Activated naive CD4-positive, alpha-beta T cell treated with anti-CD3 and anti-CD28 coated beads, Interleukin-2, amount 50 U/mL, for 72 hours (primary cell): ENCODE measurements around the gene BAK1. TPM values are rescaled to one million over a fixed set of nuclear protein-coding genes. Genes with fewer than 3 reads are reported as not detected.
"Not testable (repeated sequence)": the region's sequence is repeated elsewhere in the genome, so short reads cannot be mapped to it uniquely, and the experiment has no call there.

Experiments
- ATAC-seq, 2 donors: fragments of 150-1000 bp; cut with Tn5 transposase; 2 replicates each; pipeline ENCODE4 v1.10.0; 2021; ENCODE audit warnings: mild to moderate bottlenecking in 2 of 2, moderate library complexity in 2 of 2
- DNase-seq, 2 donors: peaks; one replicate each; pipeline ENCODE4 v3.0.0; 2021 to 2022; ENCODE audit warnings: low spot score in 2 of 2
- H3K27ac Mint-ChIP-seq, 2 donors: one replicate each; pipeline ENCODE4 v1.8.0; 2022; ENCODE audit warnings: mild to moderate bottlenecking in 2 of 2, mixed read lengths in 2 of 2
- H3K36me3 Mint-ChIP-seq, 2 donors: one replicate each; pipeline ENCODE4 v1.8.0; 2022; ENCODE audit warnings: mixed read lengths in 2 of 2
- H3K9me3 Mint-ChIP-seq, 2 donors: one replicate each; pipeline ENCODE4 v1.8.0; 2022; ENCODE audit warnings: mixed read lengths in 2 of 2
- total RNA-seq, 2 donors: library from RNA; stranded (reverse); gene quantifications; one replicate each; pipeline ENCODE4 v1.2.3, GENCODE V29; 2022

Gene BAK1
- total RNA-seq, 2 donors from 2014 or later: 43.8 to 57.0 TPM

- no peaks in the 10 kb centered on the region for H3K9me3 Mint-ChIP-seq
- no peak overlapping the region for H3K27ac Mint-ChIP-seq
- DNase-seq (no peak), ATAC-seq (no peak)
- no peaks in the 10 kb centered on the region for H3K36me3 Mint-ChIP-seq
Measured at GRCh38 chr6:33613146-33613794, 33.2 kb upstream of the BAK1 start.

GRCh38 chr6:33610779-33611732 is 31.0 kb upstream of the BAK1 start:
- no peak for ATAC-seq
- no peak for DNase-seq
- H3K36me3 Mint-ChIP-seq: no peaks in the 10 kb centered on the region
- no peaks in the 10 kb centered on the region for H3K9me3 Mint-ChIP-seq
- no peak overlapping the region for H3K27ac Mint-ChIP-seq

- peak overlapping the region in 1 of 2 donors; percentile 32 for H3K27ac Mint-ChIP-seq
- no peaks in the 10 kb centered on the region for H3K36me3 Mint-ChIP-seq
- ATAC-seq (no peak), DNase-seq (no peak)
- H3K9me3 Mint-ChIP-seq: peaks cover 3 to 4% of the 10 kb centered on the region in 2 donors
Measured at GRCh38 chr6:33610067-33610466, 30.0 kb upstream of the BAK1 start.

GRCh38 chr6:33609528-33609927 is 29.5 kb upstream of the BAK1 start:
- peak overlapping the region in 1 of 2 donors; percentile 55 for H3K27ac Mint-ChIP-seq
- no peaks in the 10 kb centered on the region for H3K36me3 Mint-ChIP-seq
- ATAC-seq: no peak
- H3K9me3 Mint-ChIP-seq: peaks cover 6% of the 10 kb centered on the region in 2 donors
- DNase-seq: no peak

GRCh38 chr6:33609019-33609418 is 28.9 kb upstream of the BAK1 start:
- H3K36me3 Mint-ChIP-seq: no peaks in the 10 kb centered on the region
- no peak for ATAC-seq
- peaks cover 6% of the 10 kb centered on the region in 2 donors for H3K9me3 Mint-ChIP-seq
- H3K27ac Mint-ChIP-seq: no peak overlapping the region
- no peak for DNase-seq

DNA sequence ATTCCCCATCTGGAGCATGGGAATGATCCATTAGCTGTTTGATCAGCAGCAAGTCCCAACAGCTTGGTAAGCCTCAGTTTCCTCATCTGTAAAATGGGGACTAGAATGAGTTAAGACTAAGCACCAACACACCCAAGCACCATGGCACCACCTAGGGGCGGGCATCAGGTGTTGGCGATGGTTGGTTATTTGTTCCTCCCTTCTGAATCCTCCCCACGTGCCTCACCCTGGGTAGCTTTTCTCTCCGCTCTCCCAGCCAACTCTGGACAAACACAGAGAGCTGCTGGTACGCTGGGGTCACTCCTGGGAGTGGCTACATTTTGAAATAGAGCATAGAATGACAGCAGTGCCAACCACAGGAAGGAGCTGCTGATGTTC is 27.7 kb upstream of the BAK1 start:
- Mint-ChIP-seq H3K36me3 (no peaks in the 10 kb centered on the region), H3K27ac (no peak overlapping the region), H3K9me3 (peaks cover 6% of the 10 kb centered on the region in 2 donors)
- DNase-seq: peak in 1 of 2 donors; percentile 43
- ATAC-seq: peak; percentile 64 to 66

GRCh38 chr6:33607126-33607783 is 27.2 kb upstream of the BAK1 start:
- DNase-seq (no peak), ATAC-seq (no peak)
- Mint-ChIP-seq H3K27ac (no peak overlapping the region), H3K9me3 (peaks cover 6% of the 10 kb centered on the region in 2 donors), H3K36me3 (no peaks in the 10 kb centered on the region)

DNA sequence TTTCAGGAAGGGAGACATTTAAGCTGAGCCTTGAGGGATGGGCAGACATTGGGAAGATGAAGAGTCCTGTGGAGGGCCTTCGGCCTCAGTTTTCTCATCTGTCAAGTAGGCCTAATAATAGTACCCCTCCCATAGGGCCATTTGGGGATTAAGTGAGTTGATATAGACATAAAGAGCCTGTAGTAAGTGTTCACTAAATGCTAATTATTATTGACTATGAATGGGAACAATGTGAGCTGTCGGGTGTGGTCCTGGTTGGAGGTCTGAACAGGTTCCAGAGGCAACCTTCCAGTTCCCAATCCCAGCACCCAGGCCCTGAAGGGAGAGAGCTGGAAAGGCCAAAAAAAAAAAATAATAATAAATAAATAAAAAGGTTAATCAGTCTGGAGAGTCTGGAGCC is 26.6 kb upstream of the BAK1 start:
- Mint-ChIP-seq H3K36me3 (no peaks in the 10 kb centered on the region), H3K9me3 (peaks cover 6% of the 10 kb centered on the region in 2 donors), H3K27ac (no peak overlapping the region)
- DNase-seq (no peak), ATAC-seq (no peak)

DNA sequence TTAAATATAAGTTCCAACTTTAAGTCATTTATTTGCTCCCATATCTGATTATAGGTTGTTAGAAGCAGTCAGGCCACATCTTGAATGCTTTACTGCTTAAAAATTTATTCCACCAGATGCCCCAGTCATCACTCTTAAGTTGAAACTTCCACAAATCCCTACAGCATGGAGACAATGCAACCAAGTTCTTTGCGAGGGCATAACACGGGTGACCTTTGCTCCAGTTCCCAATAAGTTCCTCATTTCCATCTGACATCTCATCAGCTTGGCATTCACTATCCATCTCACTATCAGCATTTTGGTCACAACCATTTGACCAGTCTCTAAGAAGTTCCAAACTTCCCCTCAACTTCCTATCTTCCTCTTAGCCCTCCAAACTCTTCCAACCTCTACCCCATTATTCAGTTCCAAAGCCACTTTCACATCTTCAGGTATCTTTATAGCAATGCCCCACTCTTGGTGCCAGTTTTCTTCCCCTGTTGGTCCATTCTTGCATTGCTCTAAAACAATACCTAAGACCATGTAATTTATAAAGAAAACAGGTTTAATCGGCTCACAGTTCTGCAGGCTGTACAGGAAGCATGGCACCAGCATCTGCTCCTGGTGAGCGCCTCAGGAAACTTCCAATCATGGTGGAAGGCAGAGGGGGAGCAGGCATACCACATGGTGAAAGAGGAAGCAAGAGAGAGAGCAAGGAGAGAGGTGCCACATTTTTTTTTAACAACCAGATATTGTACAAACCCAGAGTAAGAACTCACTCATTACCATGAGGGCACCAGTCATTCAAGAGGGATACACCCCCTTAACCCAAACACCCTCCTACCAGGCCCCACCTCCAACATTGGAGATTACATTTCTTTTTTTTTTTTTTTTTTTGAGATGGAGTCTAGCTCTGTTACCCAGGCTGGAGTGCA is 25.1 kb upstream of the BAK1 start:
- ATAC-seq (no peak), DNase-seq (no peak)
- no peaks in the 10 kb centered on the region for H3K36me3 Mint-ChIP-seq
- no peak overlapping the region for H3K27ac Mint-ChIP-seq
- H3K9me3 Mint-ChIP-seq: peaks cover 6% of the 10 kb centered on the region in 2 donors

DNA sequence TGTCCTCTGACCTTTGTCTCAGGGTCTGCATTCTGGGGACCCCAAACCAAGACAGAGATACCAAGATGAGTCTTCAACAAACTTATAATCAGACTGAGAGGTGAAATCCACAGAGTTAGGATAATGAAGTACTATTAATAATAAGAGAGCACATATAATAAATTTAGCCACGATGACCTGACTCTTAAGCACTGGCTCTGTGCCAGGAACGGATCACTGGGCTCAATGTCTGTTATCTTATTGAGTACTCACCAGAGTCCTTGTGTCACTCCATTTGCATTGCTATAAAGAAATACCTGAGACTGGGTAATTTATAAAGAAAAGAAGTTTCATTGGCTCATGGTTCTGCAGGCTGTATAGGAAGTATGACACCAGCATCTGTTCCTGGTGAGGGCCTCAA is 22.1 kb upstream of the BAK1 start:
- no peak overlapping the region for H3K27ac Mint-ChIP-seq
- no peaks in the 10 kb centered on the region for H3K36me3 Mint-ChIP-seq
- H3K9me3 Mint-ChIP-seq: peaks cover 6% of the 10 kb centered on the region in 2 donors
- DNase-seq (no peak), ATAC-seq (no peak)

GRCh38 chr6:33600761-33601160 is 20.7 kb upstream of the BAK1 start:
- Mint-ChIP-seq H3K27ac (no peak overlapping the region), H3K9me3 (peaks cover 6% of the 10 kb centered on the region in 2 donors), H3K36me3 (no peaks in the 10 kb centered on the region)
- DNase-seq (no peak), ATAC-seq (no peak)

DNA sequence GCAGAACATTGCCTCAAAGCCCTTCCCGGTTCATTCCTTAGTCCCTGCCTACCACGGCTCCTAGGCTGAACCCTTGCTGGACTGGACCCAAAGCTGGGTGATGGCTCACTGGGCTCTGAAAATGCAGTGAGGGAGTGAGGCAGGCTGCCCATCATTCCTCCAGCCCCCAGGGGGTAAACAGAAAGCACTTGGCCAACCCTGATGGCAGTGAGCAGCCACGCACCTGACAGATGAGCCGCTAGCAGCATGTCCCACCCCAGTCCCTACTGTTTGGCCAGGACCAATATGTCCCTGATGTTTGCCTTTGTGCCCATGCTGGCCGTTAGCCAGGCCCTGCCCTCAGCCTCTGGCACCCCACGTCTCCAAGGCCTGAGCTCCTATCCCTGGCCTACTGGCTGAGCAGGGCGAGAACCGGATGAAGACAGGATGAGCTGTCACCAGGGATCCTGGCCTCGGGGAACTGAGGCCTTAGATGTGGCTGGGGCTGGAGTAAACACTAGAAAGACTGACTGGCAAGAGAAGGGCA is 19.4 kb upstream of the BAK1 start:
- no peak for DNase-seq
- no peak for ATAC-seq
- no peaks in the 10 kb centered on the region for H3K9me3 Mint-ChIP-seq
- peak overlapping the region in 1 of 2 donors; percentile 32 for H3K27ac Mint-ChIP-seq
- no peaks in the 10 kb centered on the region for H3K36me3 Mint-ChIP-seq

DNA sequence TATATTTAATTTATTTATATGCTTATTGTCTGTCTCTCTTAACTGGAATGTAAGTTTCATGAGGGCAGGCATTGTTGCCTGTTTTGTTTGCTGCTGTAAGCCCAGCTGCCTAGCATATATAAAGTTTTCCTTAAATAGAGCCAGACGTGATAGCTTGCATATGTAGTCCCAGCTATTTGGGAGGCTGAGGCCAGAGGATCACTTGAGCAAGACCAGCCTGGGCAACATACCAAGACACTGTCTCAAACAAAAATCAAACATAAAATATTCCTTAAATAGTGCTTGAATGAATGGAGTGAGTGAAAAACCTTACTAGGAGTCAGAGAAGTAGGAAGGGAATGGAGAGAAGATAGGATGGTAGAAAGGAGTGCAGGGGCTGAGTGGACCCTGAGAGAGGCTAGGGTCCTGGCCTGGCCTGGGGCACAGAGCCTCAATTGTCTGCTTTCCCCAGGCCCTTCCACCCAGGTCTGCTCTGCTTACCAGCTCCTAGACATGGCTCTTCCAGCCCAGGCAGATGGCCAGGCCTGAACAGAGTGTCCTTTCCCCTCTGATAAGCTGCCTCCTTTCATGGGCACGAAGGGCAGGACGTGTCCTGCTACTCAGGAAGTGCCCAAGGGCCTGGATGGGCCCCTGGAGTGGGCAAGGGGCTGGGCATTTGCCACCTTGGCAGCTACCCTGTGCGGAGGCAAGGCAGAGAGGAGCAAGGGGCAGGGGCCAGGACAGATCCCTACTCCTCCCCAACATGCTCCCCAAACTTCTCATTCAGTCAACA is 17.7 kb upstream of the BAK1 start:
- Mint-ChIP-seq H3K27ac (no peak overlapping the region), H3K36me3 (peaks cover 0 to under 1% of the 10 kb centered on the region in 2 donors), H3K9me3 (no peaks in the 10 kb centered on the region)
- ATAC-seq (no peak), DNase-seq (no peak)

DNA sequence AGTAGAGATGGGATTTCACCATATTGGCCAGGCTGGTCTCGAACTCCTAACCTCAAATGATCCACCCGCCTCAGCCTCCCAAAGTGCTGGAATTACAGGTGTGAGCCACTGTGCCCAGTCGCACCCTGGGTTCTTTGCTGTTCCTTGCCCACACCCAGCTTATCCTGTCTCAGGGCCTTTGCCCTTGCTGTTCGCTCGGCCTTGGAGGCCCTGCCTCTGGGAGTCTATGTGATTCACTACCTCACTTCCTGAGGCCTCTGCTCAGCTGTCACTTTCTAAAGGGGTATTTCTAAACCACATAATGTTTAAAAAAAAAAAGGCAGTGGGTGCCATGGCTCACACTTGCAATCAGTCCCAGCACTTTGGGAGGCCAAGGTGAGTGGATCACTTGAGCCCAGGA is 16.8 kb upstream of the BAK1 start:
- not testable (repeated sequence) for DNase-seq, H3K9me3 Mint-ChIP-seq, H3K36me3 Mint-ChIP-seq
- peak overlapping the region; percentile 45 to 60 for H3K27ac Mint-ChIP-seq
- ATAC-seq: peak; percentile 59 to 64

GRCh38 chr6:33595001-33595846 is 15.1 kb upstream of the BAK1 start:
- Mint-ChIP-seq H3K27ac (no peak overlapping the region), H3K9me3 (peaks cover 0 to 4% of the 10 kb centered on the region in 2 donors), H3K36me3 (peaks cover 0 to 4% of the 10 kb centered on the region in 2 donors)
- no peak for ATAC-seq
- DNase-seq: no peak
